Raji (cell line): ENCODE measurements around the gene CCNY.

ENCODE experiments used
- POLR2A ChIP-seq: IDR thresholded peaks from 2 replicates; pipeline ENCODE4 v1.6.1; 2011; ENCODE audit warnings: low read depth, low read length, control low read depth; ENCODE audit not compliant: insufficient read depth

Gene CCNY

GRCh38 chr10:35424680-35425285 lies 88.5 kb downstream of the CCNY start:
- no peak for TF ChIP-seq POLR2A

DNA sequence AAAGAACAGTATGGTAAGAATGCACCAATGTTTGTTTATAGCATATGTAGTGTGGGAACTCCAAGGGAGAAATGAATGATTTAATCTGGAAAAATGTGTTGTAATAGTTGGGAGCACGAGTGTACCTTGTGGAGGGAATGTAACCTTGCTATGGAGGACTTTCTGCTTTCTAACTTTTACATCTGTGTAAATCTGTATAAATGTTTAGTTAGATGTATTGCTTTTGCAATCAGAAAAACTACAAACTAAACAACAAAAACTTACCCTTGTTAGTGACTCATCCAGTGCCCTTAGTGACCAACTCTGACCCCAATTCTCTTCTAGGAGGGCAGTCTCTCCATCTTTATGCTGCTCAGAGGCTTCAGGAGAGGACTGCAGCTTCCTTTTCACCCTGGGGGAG lies 89.3 kb downstream of the CCNY start:
- no peak for TF ChIP-seq POLR2A

- no peak for TF ChIP-seq POLR2A
These were observed 90.3 kb downstream of the CCNY start for GRCh38 chr10:35426657-35427056.

DNA sequence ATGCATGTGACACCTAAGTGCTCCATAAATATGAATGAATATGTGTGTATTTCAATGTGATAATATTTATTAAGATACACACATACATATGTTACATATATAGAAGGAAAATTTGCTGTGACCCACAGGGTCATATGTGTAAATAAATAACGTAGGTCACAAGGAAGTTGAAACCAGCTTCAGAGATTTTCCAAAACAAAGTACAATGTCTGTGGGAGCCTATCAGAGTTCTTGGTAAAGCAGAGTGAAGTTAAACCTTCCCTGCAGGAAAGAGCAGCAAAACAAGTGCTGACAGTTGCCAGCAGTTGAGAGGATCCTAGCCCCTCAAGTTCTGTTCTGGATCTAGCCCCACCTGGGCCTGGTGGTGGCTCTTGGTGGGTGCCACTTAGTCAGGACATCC lies 91.2 kb downstream of the CCNY start:
- TF ChIP-seq POLR2A = no peak

GRCh38 chr10:35428521-35428920 lies 92.2 kb downstream of the CCNY start:
- TF ChIP-seq POLR2A = no peak

DNA sequence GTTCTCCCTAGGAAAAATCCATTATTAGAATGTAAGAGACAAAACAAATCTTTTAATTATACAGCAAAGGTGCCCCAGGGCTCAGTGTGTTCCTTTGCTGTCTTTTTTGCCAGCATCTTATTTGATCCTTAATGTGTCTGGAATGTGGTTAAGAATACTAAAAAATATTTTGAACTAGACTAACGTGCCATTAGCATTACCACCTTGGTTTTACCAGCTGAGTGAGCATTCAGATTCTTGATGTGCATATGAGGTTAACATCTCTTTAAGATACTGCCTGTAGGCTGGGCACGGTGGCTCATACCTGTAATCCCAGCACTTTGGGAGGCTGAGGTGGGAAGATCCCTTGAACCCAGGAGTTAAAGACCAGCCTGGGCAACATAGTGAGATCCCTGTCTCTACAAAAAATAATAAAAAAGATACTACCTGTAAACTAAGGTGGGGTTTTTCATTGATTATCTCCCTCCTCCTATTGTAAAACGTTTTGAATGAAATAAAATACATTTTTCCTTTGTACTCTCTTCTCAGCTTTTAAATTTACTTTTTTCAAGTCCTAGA lies 96.6 kb downstream of the CCNY start:
- TF ChIP-seq POLR2A = no peak

DNA sequence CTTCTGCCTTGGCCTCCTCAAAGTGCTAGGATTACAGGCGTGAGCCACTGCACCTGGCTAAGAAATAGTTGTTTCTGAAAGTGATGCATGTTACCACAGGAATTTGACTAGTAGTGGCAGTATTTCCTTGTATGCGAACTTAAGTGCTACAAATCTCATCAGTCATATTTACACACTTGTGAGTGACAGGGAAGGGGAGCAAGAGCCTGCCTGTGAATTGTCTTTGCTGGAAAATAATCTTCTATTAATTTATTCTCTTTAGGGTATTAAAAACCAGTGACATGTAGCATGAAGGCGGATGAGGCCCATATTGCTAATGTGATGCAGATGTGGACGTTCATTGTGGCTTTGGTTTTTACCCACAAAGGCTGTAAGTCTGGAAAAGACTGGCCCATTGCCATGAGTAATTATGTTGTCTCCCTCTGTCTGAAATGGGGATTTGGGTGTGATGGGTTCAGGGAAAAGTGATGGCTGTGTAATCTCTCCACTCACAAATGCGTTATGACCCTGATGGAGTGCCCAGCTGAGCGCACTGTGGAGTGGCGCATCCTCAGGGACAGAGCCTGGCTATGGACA lies 97.6 kb downstream of the CCNY start:
- no peak for TF ChIP-seq POLR2A

DNA sequence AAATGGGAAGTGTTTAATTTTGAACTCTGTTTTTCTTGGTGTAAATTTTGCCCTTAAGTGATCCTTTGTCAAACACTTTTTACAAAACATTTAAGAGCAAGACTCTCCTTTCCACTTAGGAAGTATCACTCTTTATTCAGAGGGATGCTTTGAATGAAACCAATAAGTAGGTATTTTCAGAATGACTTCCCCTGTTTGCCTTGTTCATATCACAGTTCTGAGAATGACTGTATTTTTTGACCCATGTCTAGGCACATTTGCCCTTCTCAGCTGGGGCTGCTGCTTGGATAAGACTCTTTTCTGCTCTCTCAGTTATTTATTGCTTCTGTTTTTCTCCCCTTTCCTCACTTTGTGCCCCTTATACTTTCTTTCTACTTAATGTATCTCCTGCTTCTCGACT lies 98.2 kb downstream of the CCNY start:
- no peak for TF ChIP-seq POLR2A

- TF ChIP-seq POLR2A = no peak
These were observed 99.5 kb downstream of the CCNY start for GRCh38 chr10:35435824-35436223.

GRCh38 chr10:35437829-35438228 lies 101.5 kb downstream of the CCNY start:
- no peak for TF ChIP-seq POLR2A

GRCh38 chr10:35438718-35439571 lies 102.6 kb downstream of the CCNY start:
- TF ChIP-seq POLR2A = no peak

DNA sequence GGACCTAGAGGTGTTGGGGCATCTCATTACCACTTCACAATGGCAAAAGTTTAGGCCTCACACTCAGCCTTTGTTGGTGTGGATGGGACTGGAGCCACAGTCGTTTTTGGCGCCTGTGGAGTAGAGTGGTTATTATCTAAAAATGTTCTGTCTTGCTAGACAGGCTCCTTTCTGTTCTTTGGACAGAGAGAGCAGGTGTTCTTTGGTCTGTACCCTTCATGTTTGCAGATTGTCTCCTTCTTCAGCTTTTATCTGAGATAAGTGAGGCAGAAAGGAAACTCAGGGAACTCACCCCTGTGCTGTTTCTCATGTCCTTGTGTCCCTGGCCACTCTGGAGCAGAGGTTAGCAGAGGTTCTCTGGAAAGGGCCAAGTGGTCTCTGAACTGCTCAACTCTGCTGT lies 103.7 kb downstream of the CCNY start:
- no peak for TF ChIP-seq POLR2A

DNA sequence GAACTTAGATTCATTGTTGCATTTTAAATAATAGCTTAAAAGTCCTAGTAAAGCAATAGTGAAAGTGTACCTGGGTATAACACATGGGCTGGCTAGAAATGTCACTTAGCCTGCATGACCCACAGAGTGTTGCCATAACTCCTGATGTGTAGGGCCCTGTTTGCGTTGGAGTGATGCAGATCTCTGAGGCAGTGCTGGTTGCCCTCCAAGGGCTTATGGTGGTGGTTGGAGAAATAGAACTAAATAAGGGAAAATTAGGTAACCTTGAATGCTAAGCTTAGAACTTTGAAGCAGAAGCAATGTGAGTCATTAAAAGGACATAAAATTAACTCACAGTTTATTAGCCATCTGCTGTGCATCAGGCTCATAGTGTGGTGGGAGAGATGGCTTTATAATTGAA lies 105.7 kb downstream of the CCNY start:
- TF ChIP-seq POLR2A = no peak

GRCh38 chr10:35442592-35442991 lies 106.3 kb downstream of the CCNY start:
- TF ChIP-seq POLR2A = no peak

GRCh38 chr10:35443858-35444257 lies 107.5 kb downstream of the CCNY start:
- no peak for TF ChIP-seq POLR2A
